SU-DHL-6 (cell line): Measurements from ENCODE around the gene RCOR2.

Experiments
- H2AFZ ChIP-seq: fragments of 200-600 bp; sonication (generic); 2 replicates; pipeline ENCODE4 v1.6.1; 2014; ENCODE audit warnings: low read depth, mild to moderate bottlenecking, moderate library complexity, mixed read lengths, antibody characterized with exemption, low read length; ENCODE audit not compliant: severe bottlenecking
- H3F3A ChIP-seq: fragments of 200-600 bp; shearing (Covaris generic); 2 replicates; pipeline ENCODE4 v1.6.0; 2016; ENCODE audit warnings: antibody characterized with exemption, mild to moderate bottlenecking; ENCODE audit not compliant: insufficient read depth
- H3K27ac ChIP-seq: fragments of 200-600 bp; sonication (generic); 2 replicates; pipeline ENCODE4 v1.5.1; 2016; ENCODE audit warnings: low read depth, mild to moderate bottlenecking, low read length, moderate library complexity, mixed read lengths
- H3K27me3 ChIP-seq: fragments of 200-600 bp; sonication (generic), shearing (Covaris generic); 2 replicates; pipeline ENCODE4 v1.6.0; 2014; ENCODE audit warnings: mild to moderate bottlenecking, low read length
- H3K36me3 ChIP-seq: fragments of 200-600 bp; sonication (generic); 2 replicates; pipeline ENCODE4 v1.6.1; 2014; ENCODE audit warnings: mild to moderate bottlenecking, low read length, mixed read lengths
- H3K4me2 ChIP-seq: fragments of 300-600, 200-600 bp; shearing (Covaris generic), sonication (generic); 2 replicates; pipeline ENCODE4 v1.6.0; 2014; ENCODE audit warnings: low read length, low read depth, mild to moderate bottlenecking; ENCODE audit not compliant: poor library complexity, severe bottlenecking
- H3K4me3 ChIP-seq: fragments of 200-600 bp; sonication (generic); 2 replicates; pipeline ENCODE4 v1.5.1; 2014; ENCODE audit warnings: antibody characterized with exemption, low read length, mild to moderate bottlenecking, mixed read lengths; ENCODE audit not compliant: insufficient read depth, poor library complexity, severe bottlenecking
- H3K79me2 ChIP-seq: fragments of 200-600 bp; sonication (generic); 2 replicates; pipeline ENCODE4 v1.6.1; 2014; ENCODE audit warnings: mild to moderate bottlenecking, low read length, moderate library complexity; ENCODE audit not compliant: insufficient read depth
- H3K9ac ChIP-seq: fragments of 200-600 bp; sonication (generic); 2 replicates; pipeline ENCODE4 v1.7.0; 2014; ENCODE audit warnings: mild to moderate bottlenecking, low read length
- H3K9me2 ChIP-seq: fragments of 200-600 bp; sonication (generic); replicated peaks from 2 replicates; pipeline ENCODE4 v1.6.1; 2014; ENCODE audit warnings: low read length; ENCODE audit not compliant: insufficient read depth
- H3K9me3 ChIP-seq: fragments of 200-600 bp; sonication (generic); 2 replicates; pipeline ENCODE4 v1.6.1; 2014; ENCODE audit warnings: low read length, mixed read lengths; ENCODE audit not compliant: insufficient read depth
- H4K20me1 ChIP-seq: fragments of 200-600 bp; sonication (generic); 2 replicates; pipeline ENCODE4 v1.6.1; 2014; ENCODE audit warnings: low read depth, mild to moderate bottlenecking, antibody characterized with exemption, low read length, moderate library complexity, mixed read lengths
- CTCF ChIP-seq: fragments of 200-600 bp; sonication (generic); IDR thresholded peaks from one replicate; pipeline ENCODE4 v1.5.1; 2017; ENCODE audit warnings: antibody characterized with exemption, mild to moderate bottlenecking, low read length, moderate library complexity; ENCODE audit not compliant: insufficient read depth, poor library complexity, severe bottlenecking
- EZH2phosphoT487 ChIP-seq: fragments of 200-600 bp; sonication (generic), shearing (Covaris generic); conservative IDR thresholded peaks from 2 replicates; pipeline ENCODE4 v1.6.1; 2018; ENCODE audit warnings: mild to moderate bottlenecking, antibody characterized with exemption, low read length, moderate library complexity, mixed read lengths

Gene RCOR2

GRCh38 chr11:63904743-63905142, 12.2 kb downstream of the RCOR2 start:
- Histone ChIP-seq H3K9me2 (no peaks in the 10 kb centered on the region), H3K36me3 (0 out of 2 replicates have a peak, but pooled peaks cover 3% of the 10 kb centered on the region), H3K4me2 (no peak overlapping the region), H3K79me2 (no peaks in the 10 kb centered on the region), H3K9ac (no peak overlapping the region), H3K4me3 (no peak overlapping the region), H3K27me3 (no peaks in the 10 kb centered on the region), H3F3A (no peaks in the 10 kb centered on the region), H4K20me1 (no peaks in the 10 kb centered on the region), H3K27ac (no peak overlapping the region), H3K9me3 (no peaks in the 10 kb centered on the region), H2AFZ (no peak overlapping the region)
- no peak for TF ChIP-seq CTCF
- TF ChIP-seq EZH2phosphoT487, result no peak

- Histone ChIP-seq H4K20me1 (no peaks in the 10 kb centered on the region), H3K36me3 (0 out of 2 replicates have a peak, but pooled peaks cover 3% of the 10 kb centered on the region)
Observed at GRCh38 chr11:63903884-63904283, 13.1 kb downstream of the RCOR2 start.

GRCh38 chr11:63901660-63902059, 15.3 kb downstream of the RCOR2 start:
- Histone ChIP-seq H3K36me3 (0 out of 2 replicates have a peak, but pooled peaks cover 3% of the 10 kb centered on the region), H3K4me3 (no peak overlapping the region), H3K27me3 (no peaks in the 10 kb centered on the region), H3F3A (no peaks in the 10 kb centered on the region), H3K9ac (no peak overlapping the region), H3K79me2 (no peaks in the 10 kb centered on the region), H3K27ac (no peak overlapping the region), H4K20me1 (no peaks in the 10 kb centered on the region), H2AFZ (no peak overlapping the region), H3K9me2 (no peaks in the 10 kb centered on the region), H3K4me2 (no peak overlapping the region), H3K9me3 (no peaks in the 10 kb centered on the region)
- TF ChIP-seq CTCF (no peak), EZH2phosphoT487 (no peak)

More at GRCh38 chr11:63903884-63904283, 13.1 kb downstream of the RCOR2 start:
- H3K9ac ChIP-seq, result no peak overlapping the region
- H3F3A ChIP-seq, result no peaks in the 10 kb centered on the region
- H3K4me2 ChIP-seq, result no peak overlapping the region
- no peaks in the 10 kb centered on the region for H3K79me2 ChIP-seq
- H3K27ac ChIP-seq, result no peak overlapping the region
- no peaks in the 10 kb centered on the region for H3K9me3 ChIP-seq
- no peaks in the 10 kb centered on the region for H3K9me2 ChIP-seq
- no peaks in the 10 kb centered on the region for H3K27me3 ChIP-seq
- H3K4me3 ChIP-seq, result no peak overlapping the region
- TF ChIP-seq CTCF (no peak), EZH2phosphoT487 (no peak)
- no peak overlapping the region for H2AFZ ChIP-seq
